ENCODE measurements around the gene KRTAP5-5. TPM values are rescaled to one million over a fixed set of nuclear protein-coding genes. Genes with fewer than 3 reads are reported as not detected.
"Not testable (repeated sequence)": the region's sequence is repeated elsewhere in the genome, so short reads cannot be mapped to it uniquely, and the experiment has no call there.

The KRTAP5-5 gene
- total RNA-seq, 2 donors from 2014 or later = not detected

DNA sequence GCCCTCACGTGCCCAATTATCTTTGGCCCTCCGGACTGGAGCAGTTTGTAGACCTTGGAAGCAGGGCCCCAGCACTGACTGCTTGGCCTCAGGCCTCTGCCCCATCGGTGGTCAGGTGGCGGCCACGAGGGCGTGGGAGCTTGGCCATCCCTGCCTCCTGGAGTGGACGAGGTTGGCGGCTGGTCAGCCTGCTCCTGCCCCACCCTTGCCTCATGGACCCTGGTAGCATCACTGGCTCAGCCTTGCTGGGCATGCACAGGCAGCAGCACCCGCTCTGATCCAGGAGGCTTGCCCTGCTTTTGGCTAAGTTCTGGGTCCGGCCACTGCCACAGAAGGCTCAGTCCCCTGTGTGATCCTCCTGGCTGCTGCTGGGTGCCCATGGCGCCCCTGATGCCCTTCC lies 25.4 kb upstream of the KRTAP5-5 start:
- Histone ChIP-seq H3K27ac (no peak overlapping the region), H3K4me3 (no peak overlapping the region), H3K9me3 (no peaks in the 10 kb centered on the region), H3K4me1 (peaks cover 7% of the 10 kb centered on the region), H3K36me3 (replicated peaks in 1 of 2; ENCODE audit: insufficient read depth in 1 of 2, low read depth in 2 of 2) (no peaks in the 10 kb centered on the region), H3K27me3 (no peaks in the 10 kb centered on the region)
- 44 to 79% methylated on average over 2 to 9 of the region's 11 CpGs for WGBS, 2 donors
- ATAC-seq = no peak
- TF ChIP-seq POLR2A (IDR thresholded peaks at IDR 0.05) = no peak
- TF ChIP-seq, protein P1, sequence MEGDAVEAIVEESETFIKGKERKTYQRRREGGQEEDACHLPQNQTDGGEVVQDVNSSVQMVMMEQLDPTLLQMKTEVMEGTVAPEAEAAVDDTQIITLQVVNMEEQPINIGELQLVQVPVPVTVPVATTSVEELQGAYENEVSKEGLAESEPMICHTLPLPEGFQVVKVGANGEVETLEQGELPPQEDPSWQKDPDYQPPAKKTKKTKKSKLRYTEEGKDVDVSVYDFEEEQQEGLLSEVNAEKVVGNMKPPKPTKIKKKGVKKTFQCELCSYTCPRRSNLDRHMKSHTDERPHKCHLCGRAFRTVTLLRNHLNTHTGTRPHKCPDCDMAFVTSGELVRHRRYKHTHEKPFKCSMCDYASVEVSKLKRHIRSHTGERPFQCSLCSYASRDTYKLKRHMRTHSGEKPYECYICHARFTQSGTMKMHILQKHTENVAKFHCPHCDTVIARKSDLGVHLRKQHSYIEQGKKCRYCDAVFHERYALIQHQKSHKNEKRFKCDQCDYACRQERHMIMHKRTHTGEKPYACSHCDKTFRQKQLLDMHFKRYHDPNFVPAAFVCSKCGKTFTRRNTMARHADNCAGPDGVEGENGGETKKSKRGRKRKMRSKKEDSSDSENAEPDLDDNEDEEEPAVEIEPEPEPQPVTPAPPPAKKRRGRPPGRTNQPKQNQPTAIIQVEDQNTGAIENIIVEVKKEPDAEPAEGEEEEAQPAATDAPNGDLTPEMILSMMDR (IDR thresholded peaks at IDR 0.05) = no peak
- intact Hi-C loops (cut with DNase I) = no loop called here
- DNase-seq = no peak

GRCh38 chr11:1604711-1605110 lies 24.9 kb upstream of the KRTAP5-5 start:
- no peak overlapping the region for H3K27ac ChIP-seq
- H3K4me3 ChIP-seq = no peak overlapping the region
- WGBS, 2 donors = 81% methylated on average over 4 of the region's 7 CpGs; no CpG with 5 or more reads in 1 of the 2 donors
- no peaks in the 10 kb centered on the region for H3K36me3 ChIP-seq (replicated peaks in 1 of 2; ENCODE audit: insufficient read depth in 1 of 2, low read depth in 2 of 2)
- no peaks in the 10 kb centered on the region for H3K27me3 ChIP-seq
- intact Hi-C loops (cut with DNase I) = no loop called here
- ATAC-seq (no peak), DNase-seq (no peak)
- TF ChIP-seq, protein P1 (IDR thresholded peaks at IDR 0.05) = no peak
- no peak for TF ChIP-seq POLR2A (IDR thresholded peaks at IDR 0.05)
- no peaks in the 10 kb centered on the region for H3K9me3 ChIP-seq
- H3K4me1 ChIP-seq = peaks cover 7% of the 10 kb centered on the region

- H3K27me3 ChIP-seq; DNase-seq; H3K4me1 ChIP-seq; intact Hi-C loops (cut with DNase I); ATAC-seq; H3K4me3 ChIP-seq; H3K9me3 ChIP-seq; H3K36me3 ChIP-seq (replicated peaks in 1 of 2; ENCODE audit: insufficient read depth in 1 of 2, low read depth in 2 of 2); H3K27ac ChIP-seq: not testable (repeated sequence)
- WGBS, 2 donors = 78 to 82% methylated on average over 13 of the region's 13 CpGs
Measured at GRCh38 chr11:1605923-1606322, 23.7 kb upstream of the KRTAP5-5 start.

DNA sequence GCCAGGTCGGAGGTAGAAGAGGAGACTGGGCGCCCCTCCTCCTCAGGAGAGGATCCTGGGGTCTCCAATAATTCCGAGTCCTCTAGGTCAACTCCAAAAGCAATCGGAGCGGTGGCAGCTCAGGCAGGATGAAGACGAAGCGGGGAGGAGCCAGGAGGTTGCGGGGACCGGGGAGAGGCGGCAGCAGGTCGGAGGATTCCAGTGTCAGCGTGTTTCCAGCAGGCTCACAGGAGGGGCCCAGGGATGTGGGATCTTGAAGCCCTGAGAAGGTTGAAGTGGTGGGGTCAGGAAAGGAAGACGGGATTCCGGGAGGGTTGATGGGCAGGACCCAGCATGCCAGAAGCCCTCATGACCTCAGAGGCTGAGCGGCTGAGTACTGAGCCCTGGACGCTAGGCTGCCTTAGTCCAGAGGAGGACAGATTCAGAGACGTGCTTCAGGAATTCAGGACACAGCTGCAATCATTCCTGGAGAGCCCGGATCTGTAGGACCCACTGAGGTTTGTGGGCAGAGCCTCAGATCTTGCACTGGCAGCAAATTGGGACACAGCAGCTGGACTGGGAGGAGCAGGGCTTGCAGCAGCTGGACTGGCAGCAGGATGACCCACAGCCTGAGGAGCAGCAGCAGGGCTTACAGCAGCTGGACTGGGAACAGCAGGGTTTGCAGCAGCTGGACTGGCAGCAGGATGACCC lies 22.3 kb upstream of the KRTAP5-5 start:
- H3K36me3 ChIP-seq (replicated peaks in 1 of 2; ENCODE audit: insufficient read depth in 1 of 2, low read depth in 2 of 2); DNase-seq; H3K4me3 ChIP-seq; intact Hi-C loops (cut with DNase I); H3K4me1 ChIP-seq; H3K9me3 ChIP-seq; ATAC-seq; H3K27me3 ChIP-seq; H3K27ac ChIP-seq: not testable (repeated sequence)
- 59 to 77% methylated on average over 14 to 18 of the region's 18 CpGs for WGBS, 2 donors

DNA sequence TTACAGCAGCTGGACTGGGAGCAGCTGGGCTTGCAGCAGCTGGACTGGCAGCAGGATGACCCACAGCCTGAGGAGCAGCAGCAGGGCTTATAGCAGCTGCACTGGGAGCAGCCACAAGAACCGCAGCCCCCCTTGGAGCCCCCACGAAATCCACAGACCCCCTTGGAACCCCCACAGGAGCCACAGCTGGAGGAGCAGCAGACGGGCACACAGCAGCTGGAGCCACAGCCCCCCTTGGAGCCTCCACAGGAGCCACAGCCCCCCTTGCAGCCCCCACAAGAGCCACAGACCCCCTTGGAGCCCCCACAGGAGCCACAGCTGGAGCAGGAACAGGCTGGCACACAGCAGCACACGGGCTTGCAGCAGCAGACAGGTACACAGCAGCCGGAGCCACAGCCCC lies 21.7 kb upstream of the KRTAP5-5 start:
- H3K27ac ChIP-seq; H3K9me3 ChIP-seq; DNase-seq; H3K27me3 ChIP-seq; H3K4me1 ChIP-seq; ATAC-seq; H3K4me3 ChIP-seq; intact Hi-C loops (cut with DNase I); H3K36me3 ChIP-seq (replicated peaks in 1 of 2; ENCODE audit: insufficient read depth in 1 of 2, low read depth in 2 of 2): not testable (repeated sequence)
- WGBS, 2 donors = 44% methylated on average over 5 of the region's 5 CpGs; no CpG with 5 or more reads in 1 of the 2 donors

- Histone ChIP-seq H3K9me3 (no peaks in the 10 kb centered on the region), H3K36me3 (replicated peaks in 1 of 2; ENCODE audit: insufficient read depth in 1 of 2, low read depth in 2 of 2) (no peaks in the 10 kb centered on the region), H3K4me3 (no peak within 1 kb of the TSS), H3K4me1 (no peaks in the 10 kb centered on the region), H3K27ac (no peak within 1 kb of the TSS), H3K27me3 (no peaks in the 10 kb centered on the region)
- no peak for ATAC-seq
- WGBS, 2 donors = 50 to 51% methylated on average over 4 of the region's 4 CpGs
- no peak for DNase-seq
- intact Hi-C loops (cut with DNase I) = no loop called here
- TF ChIP-seq, protein P1 (IDR thresholded peaks at IDR 0.05) = no peak
- no peak for TF ChIP-seq POLR2A (IDR thresholded peaks at IDR 0.05)
Measured at GRCh38 chr11:1608363-1608762, 21.2 kb upstream of the KRTAP5-5 start, which contains the start of gene KRTAP5-3. Gene KRTAP5-3 (minus strand): TSS chr11:1608463. CDS start chr11:1608385, 78 bp downstream.

Data from body of pancreas (tissue), 4 donors.